GM12891 (cell line): Measurements from ENCODE around the gene VAV3.

Experiments used
- DNase-seq: peaks from one replicate; pipeline ENCODE4 v3.0.0; 2011; ENCODE audit warnings: low spot score; ENCODE audit not compliant: insufficient read length
- FAIRE-seq: peaks from 2 replicates; lab custom pipeline; 2011; peaks lifted over from hg19 to GRCh38; lab: Jason Lieb, UNC
- PAX5 ChIP-seq: IDR thresholded peaks from 2 replicates; pipeline ENCODE4 v1.6.1; 2011; ENCODE audit warnings: low read length, moderate library complexity, mild to moderate bottlenecking; ENCODE audit not compliant: insufficient read depth, severe bottlenecking
- POLR2A ChIP-seq: IDR thresholded peaks from 2 replicates; pipeline ENCODE4 v1.6.1; 2011; ENCODE audit warnings: low read depth, low read length, control low read depth
- POLR2AphosphoS5 ChIP-seq: IDR thresholded peaks from 2 replicates; pipeline ENCODE4 v1.6.1; 2011; ENCODE audit warnings: low read depth, low read length, control low read depth
- POU2F2 ChIP-seq: IDR thresholded peaks from 2 replicates; pipeline ENCODE4 v1.6.1; 2011; ENCODE audit warnings: low read depth, mild to moderate bottlenecking, control low read depth, low read length, moderate library complexity
- SPI1 ChIP-seq: IDR thresholded peaks from 2 replicates; pipeline ENCODE4 v1.6.1; 2011; ENCODE audit warnings: low read depth, low read length, control low read depth
- TAF1 ChIP-seq: IDR thresholded peaks from 2 replicates; pipeline ENCODE4 v1.6.1; 2011; ENCODE audit warnings: low read depth, low read length, control low read depth

Gene VAV3

GRCh38 chr1:107788206-107789202 is 176.5 kb downstream of the VAV3 start:
- no peak for DNase-seq
- TF ChIP-seq PAX5, result no peak
- TF ChIP-seq POU2F2, result no peak
- no peak for TF ChIP-seq POLR2A
- TF ChIP-seq SPI1, result no peak
- FAIRE-seq, result no peak

DNA sequence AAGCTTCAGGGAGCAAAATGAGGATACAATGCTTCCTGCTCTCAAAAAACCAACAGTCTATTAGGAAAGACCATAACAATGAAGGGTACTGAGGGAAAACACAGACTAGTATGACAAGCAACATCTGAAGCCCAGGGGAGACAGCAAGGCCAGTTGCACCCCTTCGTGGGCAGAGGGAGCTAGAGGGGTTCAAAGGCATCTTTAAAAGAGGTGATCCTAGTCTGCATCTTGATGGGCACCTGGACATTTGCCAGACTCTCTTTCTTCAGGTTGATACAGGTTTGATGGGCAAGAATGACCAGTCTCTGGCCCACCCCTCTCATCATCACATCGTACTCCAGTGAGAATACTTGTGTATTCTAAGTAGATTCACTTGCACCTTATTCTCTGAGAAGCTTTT is 177.7 kb downstream of the VAV3 start:
- DNase-seq (no peak), FAIRE-seq (no peak)
- no peak for TF ChIP-seq POU2F2
- TF ChIP-seq SPI1, result no peak
- no peak for TF ChIP-seq POLR2A
- TF ChIP-seq POLR2AphosphoS5, result no peak
- TF ChIP-seq TAF1, result no peak
- TF ChIP-seq PAX5, result no peak

DNA sequence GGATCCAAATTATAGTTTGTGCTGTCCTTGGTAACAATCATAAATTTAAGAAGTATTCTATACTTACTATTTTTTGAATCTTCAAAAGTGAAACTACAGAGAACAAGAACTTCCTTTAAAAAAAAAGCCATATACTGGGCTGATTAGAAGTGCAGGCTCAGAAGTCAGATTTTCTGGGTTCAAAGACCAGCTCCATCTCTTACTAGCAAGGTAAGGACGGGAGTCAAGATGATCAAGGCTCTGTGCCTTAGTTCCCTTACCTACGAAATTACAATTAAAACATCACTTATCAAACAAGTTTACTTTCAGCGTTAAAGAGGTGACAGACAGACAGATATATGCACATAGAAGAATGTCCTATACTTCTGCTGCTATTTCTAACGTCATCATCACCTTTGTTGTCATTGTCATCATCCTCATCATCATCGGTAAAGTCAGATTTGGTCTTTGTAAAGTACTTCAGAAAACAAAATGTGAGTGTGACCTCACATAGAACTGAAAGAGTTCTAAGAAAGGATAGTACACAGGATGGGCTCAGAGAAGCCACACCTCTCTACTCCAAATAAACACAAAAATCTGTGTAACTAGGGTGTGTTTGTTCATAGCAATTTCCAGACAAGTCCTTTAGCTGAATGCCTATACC is 178.7 kb downstream of the VAV3 start:
- DNase-seq, result no peak
- no peak for FAIRE-seq
- TF ChIP-seq POLR2A, result no peak
- TF ChIP-seq SPI1, result no peak
- no peak for TF ChIP-seq TAF1
- TF ChIP-seq POU2F2, result no peak
- TF ChIP-seq POLR2AphosphoS5, result no peak
- no peak for TF ChIP-seq PAX5

GRCh38 chr1:107785496-107786202 is 179.3 kb downstream of the VAV3 start:
- no peak for FAIRE-seq
- no peak for TF ChIP-seq POLR2AphosphoS5
- no peak for TF ChIP-seq SPI1
- no peak for TF ChIP-seq PAX5
- TF ChIP-seq POLR2A, result no peak
- DNase-seq, result no peak

DNA sequence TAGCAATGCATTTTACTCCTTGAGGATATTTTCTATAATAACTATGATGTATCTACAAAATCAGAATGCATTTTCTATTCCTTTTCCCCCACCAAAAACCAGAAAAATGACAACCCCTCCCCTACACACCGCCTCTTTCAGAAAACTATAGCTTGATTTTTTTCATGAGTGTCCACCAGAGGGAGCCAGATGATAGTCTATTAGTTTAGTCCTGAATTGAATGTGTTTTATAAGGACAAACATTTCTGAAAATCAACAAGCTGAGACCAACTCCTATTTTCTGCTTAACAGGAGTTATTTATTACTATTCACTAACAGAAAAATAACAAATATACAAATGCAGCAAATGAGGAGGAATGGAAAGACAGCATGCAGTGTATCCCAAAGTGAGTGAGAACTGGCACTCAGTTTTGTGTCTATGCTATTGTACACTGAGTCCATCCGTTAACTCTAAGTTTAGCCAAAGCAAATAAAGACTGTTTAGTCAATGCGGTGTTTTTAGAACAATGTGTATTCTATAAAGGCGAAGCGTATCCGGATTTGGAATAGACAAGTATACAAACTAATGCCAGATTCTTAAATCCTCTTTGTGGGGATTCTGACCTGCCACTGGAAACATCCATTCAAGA is 182.6 kb downstream of the VAV3 start:
- FAIRE-seq (peak; percentile 59), DNase-seq (no peak)

GRCh38 chr1:107781245-107781644 is 183.7 kb downstream of the VAV3 start:
- DNase-seq (no peak), FAIRE-seq (no peak)
- TF ChIP-seq PAX5, result no peak
- TF ChIP-seq POLR2A, result no peak
- TF ChIP-seq POLR2AphosphoS5, result no peak
- TF ChIP-seq POU2F2, result no peak
- no peak for TF ChIP-seq TAF1
- TF ChIP-seq SPI1, result no peak

More for the DNA sequence above, 182.6 kb downstream of the VAV3 start:
- no peak for TF ChIP-seq SPI1
- TF ChIP-seq POU2F2, result no peak
- TF ChIP-seq PAX5, result no peak
- TF ChIP-seq TAF1, result no peak
- TF ChIP-seq POLR2AphosphoS5, result no peak
- TF ChIP-seq POLR2A, result no peak

DNA sequence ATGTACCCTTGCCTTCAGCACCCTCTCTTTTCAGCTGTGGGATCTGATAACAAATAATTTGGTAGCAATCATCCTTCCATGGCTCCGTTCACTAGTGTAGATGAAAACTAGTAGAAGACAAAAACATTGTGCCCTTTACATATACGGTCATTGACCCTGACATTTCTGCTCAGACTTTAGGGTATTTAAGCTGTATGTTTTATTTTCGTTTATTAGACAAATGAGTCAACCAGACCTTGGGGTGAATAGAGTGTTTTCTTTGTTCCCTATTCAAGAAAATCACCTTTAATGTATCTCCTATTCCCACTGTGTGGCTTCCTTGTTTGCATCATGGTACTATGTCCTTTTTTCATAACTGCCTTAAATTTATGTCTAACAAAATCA is 187.3 kb downstream of the VAV3 start:
- FAIRE-seq, result no peak

DNA sequence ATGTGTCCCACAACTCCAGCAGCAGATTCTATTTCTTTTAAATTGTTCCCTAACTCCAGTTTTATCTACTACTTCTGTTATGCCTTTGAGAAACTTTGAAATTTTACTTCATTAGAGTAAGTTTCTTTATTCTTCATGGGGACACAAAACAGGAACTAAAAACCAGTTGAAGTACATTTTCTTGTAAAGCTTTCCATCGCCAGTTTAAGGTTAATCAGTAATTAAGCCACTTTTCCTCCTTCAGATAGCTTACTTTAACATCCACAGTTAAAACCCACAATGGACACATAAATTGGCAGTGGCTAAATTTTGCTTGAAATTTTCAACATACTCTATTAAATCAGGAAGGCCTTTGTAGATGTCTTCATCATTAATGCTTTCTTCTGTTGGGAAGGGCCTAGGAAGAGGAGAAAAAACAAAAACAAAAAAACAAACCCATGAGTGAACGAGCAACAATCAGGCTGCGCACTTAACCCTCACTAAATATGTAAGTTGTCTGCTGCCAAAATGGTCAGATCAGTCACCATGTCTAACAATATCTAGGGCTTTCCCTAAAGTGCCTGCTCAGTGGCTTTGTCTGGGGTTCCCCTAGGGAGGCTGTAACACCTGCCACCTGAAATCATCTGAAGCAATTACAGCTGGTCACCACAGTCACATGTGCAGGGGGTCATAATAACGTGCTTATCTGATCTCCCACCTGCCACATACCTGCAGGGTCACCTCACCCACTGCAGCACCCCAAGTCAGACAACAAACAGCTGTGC is 187.9 kb downstream of the VAV3 start:
- TF ChIP-seq POLR2AphosphoS5, result no peak
- no peak for TF ChIP-seq POLR2A
- no peak for TF ChIP-seq SPI1
- TF ChIP-seq POU2F2, result no peak; the same call in 1 of the 2 replicates
- no peak for TF ChIP-seq PAX5
- no peak for TF ChIP-seq TAF1
- FAIRE-seq, result peak; percentile 81
- DNase-seq, result no peak

More for the DNA sequence above, 187.3 kb downstream of the VAV3 start:
- DNase-seq, result no peak
- TF ChIP-seq POLR2AphosphoS5, result no peak
- TF ChIP-seq TAF1, result no peak
- TF ChIP-seq POLR2A, result no peak
- no peak for TF ChIP-seq SPI1
- no peak for TF ChIP-seq POU2F2
- TF ChIP-seq PAX5, result no peak
